Measurements from ENCODE around the gene NUDCD3.

DNA sequence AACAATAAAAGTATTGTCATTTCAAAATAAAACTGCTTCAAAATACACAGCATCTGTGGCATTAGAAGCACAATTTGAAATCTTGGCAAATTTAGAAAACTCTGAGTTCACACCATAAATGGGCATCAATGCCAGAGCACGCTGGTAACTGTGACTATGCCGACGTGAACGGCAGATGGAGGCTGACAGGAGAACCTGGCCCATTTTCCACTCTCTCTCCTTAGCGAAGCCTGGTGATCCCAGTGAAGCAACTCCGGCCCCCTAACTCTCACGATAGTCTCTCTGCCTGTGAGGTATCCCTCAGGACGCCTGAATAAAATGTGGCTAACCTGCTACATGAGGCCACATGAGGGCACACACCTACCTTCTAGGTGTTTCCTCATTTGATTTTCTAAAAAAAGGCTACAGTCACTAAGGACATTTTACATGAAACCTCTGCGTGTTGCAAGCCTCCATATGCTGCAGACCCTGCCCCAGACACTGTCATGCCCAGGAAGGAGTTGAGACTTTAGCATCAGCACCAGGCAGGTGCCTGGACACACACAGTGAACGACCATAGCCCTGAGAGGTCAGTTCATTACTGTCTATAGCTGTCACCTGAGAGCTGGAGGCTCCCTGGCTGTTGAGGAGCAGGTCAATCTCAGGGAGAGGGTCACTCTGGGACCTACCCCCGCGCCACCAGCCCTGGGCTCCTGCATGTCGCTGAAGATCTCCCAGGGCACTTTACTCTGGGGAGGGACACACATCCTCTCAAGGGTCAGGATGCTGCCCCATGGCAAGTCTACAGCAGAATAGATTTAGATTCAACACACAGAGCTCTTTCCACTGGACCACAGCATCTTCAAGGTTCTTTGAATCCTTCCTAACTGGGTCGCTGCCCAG is 102.1 kb downstream of the NUDCD3 start:
- no peak for TF ChIP-seq EZH2 (IDR thresholded peaks at IDR 0.05; ENCODE audit: borderline replicate concordance, low read length)
- TF ChIP-seq, protein P1, sequence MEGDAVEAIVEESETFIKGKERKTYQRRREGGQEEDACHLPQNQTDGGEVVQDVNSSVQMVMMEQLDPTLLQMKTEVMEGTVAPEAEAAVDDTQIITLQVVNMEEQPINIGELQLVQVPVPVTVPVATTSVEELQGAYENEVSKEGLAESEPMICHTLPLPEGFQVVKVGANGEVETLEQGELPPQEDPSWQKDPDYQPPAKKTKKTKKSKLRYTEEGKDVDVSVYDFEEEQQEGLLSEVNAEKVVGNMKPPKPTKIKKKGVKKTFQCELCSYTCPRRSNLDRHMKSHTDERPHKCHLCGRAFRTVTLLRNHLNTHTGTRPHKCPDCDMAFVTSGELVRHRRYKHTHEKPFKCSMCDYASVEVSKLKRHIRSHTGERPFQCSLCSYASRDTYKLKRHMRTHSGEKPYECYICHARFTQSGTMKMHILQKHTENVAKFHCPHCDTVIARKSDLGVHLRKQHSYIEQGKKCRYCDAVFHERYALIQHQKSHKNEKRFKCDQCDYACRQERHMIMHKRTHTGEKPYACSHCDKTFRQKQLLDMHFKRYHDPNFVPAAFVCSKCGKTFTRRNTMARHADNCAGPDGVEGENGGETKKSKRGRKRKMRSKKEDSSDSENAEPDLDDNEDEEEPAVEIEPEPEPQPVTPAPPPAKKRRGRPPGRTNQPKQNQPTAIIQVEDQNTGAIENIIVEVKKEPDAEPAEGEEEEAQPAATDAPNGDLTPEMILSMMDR (conservative IDR thresholded peaks at IDR 0.05 in 1 of 2, IDR thresholded peaks at IDR 0.05 in 1 of 2; ENCODE audit: extremely low read depth in 1 of 2, insufficient read depth in 1 of 2, low read depth in 1 of 2, low read length in 2 of 2): no peak
